Osteoblast (primary cell): Measurements from ENCODE around the gene UNC5A. TPM values are rescaled to one million over a fixed set of nuclear protein-coding genes. Genes with fewer than 3 reads are reported as not detected.
"Not testable (repeated sequence)": the region's sequence is repeated elsewhere in the genome, so short reads cannot be mapped to it uniquely, and the experiment has no call there.

Experiments used
- DNase-seq: peaks from one replicate; pipeline ENCODE4 v3.0.0; 2011; ENCODE audit warnings: low spot score, mixed read lengths; ENCODE audit not compliant: insufficient read length; ENCODE audit errors: missing footprints
- H2AFZ ChIP-seq: 2 replicates; pipeline ENCODE4 v1.6.0; 2011; ENCODE audit warnings: mild to moderate bottlenecking, low read length
- H3K27ac ChIP-seq: 2 replicates; pipeline ENCODE4 v1.5.1; 2011; ENCODE audit warnings: mild to moderate bottlenecking, low read depth, low read length, moderate library complexity
- H3K27me3 ChIP-seq: 2 replicates; pipeline ENCODE4 v1.6.0; 2012; ENCODE audit warnings: mild to moderate bottlenecking, control low read depth, inconsistent platforms, low read length, moderate library complexity; ENCODE audit not compliant: insufficient read depth
- H3K36me3 ChIP-seq: 2 replicates; pipeline ENCODE4 v1.5.1; 2011; ENCODE audit warnings: mild to moderate bottlenecking, low read length, control low read depth, moderate library complexity; ENCODE audit not compliant: insufficient read depth
- H3K4me1 ChIP-seq: 2 replicates; pipeline ENCODE4 v1.5.1; 2011; ENCODE audit warnings: mild to moderate bottlenecking, low read length, control low read depth, moderate library complexity; ENCODE audit not compliant: insufficient read depth
- H3K4me2 ChIP-seq: 2 replicates; pipeline ENCODE4 v1.6.0; 2011; ENCODE audit warnings: mild to moderate bottlenecking, low read length; ENCODE audit not compliant: insufficient read depth
- H3K4me3 ChIP-seq: fragments of 200-600 bp; sonication (generic); 3 replicates; pipeline ENCODE4 v1.5.1; 2012; ENCODE audit warnings: mild to moderate bottlenecking, low read length, inconsistent platforms; ENCODE audit not compliant: insufficient read depth
- H3K79me2 ChIP-seq: 2 replicates; pipeline ENCODE4 v1.6.0; 2012; ENCODE audit warnings: mild to moderate bottlenecking, low read length, control low read depth, inconsistent platforms; ENCODE audit not compliant: insufficient read depth
- H3K9me3 ChIP-seq: 2 replicates; pipeline ENCODE4 v1.5.1; 2011; ENCODE audit warnings: low read depth, low read length, control low read depth
- H4K20me1 ChIP-seq: 2 replicates; pipeline ENCODE4 v1.6.0; 2012; ENCODE audit warnings: mild to moderate bottlenecking, low read length, control low read depth; ENCODE audit not compliant: insufficient read depth
- CTCF ChIP-seq: IDR thresholded peaks from 2 replicates; pipeline ENCODE4 v1.5.1; 2011; ENCODE audit warnings: mild to moderate bottlenecking, low read depth, low read length, moderate library complexity; ENCODE audit errors: extremely low read depth
- total RNA-seq: library from RNA; depleted of rRNA; stranded (reverse); fragments of >200 nt; gene quantifications from 2 replicates; pipeline ENCODE4 v1.2.3, GENCODE V29; 2012

Gene UNC5A
- total RNA-seq, 1 donor: not detected

DNA sequence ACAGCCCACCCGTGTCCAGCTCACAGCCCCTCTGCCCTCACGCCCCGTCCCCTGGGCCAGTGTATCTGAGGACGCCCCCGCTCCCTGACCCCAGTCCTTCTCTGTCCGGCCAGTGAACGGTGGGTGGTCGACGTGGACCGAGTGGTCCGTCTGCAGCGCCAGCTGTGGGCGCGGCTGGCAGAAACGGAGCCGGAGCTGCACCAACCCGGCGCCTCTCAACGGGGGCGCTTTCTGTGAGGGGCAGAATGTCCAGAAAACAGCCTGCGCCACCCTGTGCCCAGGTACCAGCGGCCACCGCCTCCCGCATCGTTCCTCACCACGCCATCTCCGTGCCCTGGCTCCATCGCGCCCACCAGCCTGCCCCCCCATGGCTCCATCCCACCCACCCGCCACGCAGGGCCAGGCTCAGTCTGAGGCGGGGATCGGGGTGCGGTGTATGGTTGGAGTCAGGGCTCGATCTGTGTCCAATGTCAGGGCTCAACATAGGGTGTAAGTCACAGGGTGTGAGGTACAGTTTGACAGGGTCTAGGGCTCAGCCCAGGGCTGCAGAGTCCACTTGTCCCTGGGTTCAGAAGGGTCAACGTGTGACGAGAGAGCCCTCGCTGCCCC, 59.2 kb downstream of the UNC5A start:
- H3K27ac ChIP-seq: no peak overlapping the region
- no peak overlapping the region for H3K4me3 ChIP-seq
- H3K4me1 ChIP-seq: no peaks in the 10 kb centered on the region
- no peak overlapping the region for H3K4me2 ChIP-seq
- no peaks in the 10 kb centered on the region for H4K20me1 ChIP-seq
- H3K27me3 ChIP-seq: peaks cover 38% of the 10 kb centered on the region
- no peaks in the 10 kb centered on the region for H3K9me3 ChIP-seq
- DNase-seq: no peak
- no peak for TF ChIP-seq CTCF
- H3K79me2 ChIP-seq: no peaks in the 10 kb centered on the region
- no peak overlapping the region for H2AFZ ChIP-seq
- no peaks in the 10 kb centered on the region for H3K36me3 ChIP-seq

DNA sequence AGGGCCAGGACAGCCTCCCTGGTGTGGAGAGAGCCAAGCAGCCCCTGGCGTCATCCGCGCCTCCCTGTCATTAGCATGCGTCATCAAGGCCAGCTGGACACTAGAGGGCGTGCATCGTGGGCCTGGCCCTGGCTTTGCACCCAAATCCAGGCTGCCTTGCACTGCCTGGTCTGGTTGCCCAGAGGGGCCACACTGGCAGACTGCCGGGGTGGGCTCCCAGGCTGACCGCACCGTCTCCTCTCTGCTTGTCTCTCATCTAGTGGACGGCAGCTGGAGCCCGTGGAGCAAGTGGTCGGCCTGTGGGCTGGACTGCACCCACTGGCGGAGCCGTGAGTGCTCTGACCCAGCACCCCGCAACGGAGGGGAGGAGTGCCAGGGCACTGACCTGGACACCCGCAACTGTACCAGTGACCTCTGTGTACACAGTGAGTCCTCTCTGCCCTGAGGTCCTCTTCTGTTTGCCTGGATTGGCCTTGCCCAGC, 59.8 kb downstream of the UNC5A start:
- peaks cover 40% of the 10 kb centered on the region for H3K27me3 ChIP-seq
- peak; percentile 99 for DNase-seq
- H3K4me1 ChIP-seq: no peaks in the 10 kb centered on the region
- no peaks in the 10 kb centered on the region for H4K20me1 ChIP-seq
- no peaks in the 10 kb centered on the region for H3K9me3 ChIP-seq
- H3K27ac ChIP-seq: no peak overlapping the region
- H3K79me2 ChIP-seq: no peaks in the 10 kb centered on the region
- no peak overlapping the region for H2AFZ ChIP-seq
- no peak overlapping the region for H3K4me3 ChIP-seq
- no peak overlapping the region for H3K4me2 ChIP-seq
- no peaks in the 10 kb centered on the region for H3K36me3 ChIP-seq
- peak; percentile 51 for TF ChIP-seq CTCF

DNA sequence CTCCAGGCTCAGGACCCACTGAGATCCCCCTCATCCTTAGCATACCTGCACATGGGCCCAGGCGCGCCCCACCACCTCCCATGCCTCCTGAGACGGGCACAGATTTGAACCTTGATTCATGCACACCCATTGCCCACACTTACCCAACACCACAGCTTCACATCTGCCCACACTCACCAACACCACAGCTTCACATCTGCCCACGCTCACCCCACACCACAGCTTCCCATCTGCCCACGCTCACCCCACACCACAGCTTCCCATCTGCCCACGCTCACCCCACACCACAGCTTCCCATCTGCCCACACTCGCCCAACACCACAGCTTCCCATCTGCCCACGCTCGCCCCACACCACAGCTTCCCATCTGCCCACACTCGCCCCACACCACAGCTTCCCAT, 60.3 kb downstream of the UNC5A start:
- not testable (repeated sequence) for H3K4me2 ChIP-seq, DNase-seq, H3K9me3 ChIP-seq, H3K36me3 ChIP-seq, H3K79me2 ChIP-seq, H3K4me3 ChIP-seq, H2AFZ ChIP-seq, H3K4me1 ChIP-seq, H3K27ac ChIP-seq, H4K20me1 ChIP-seq
- peaks cover 40% of the 10 kb centered on the region for H3K27me3 ChIP-seq

DNA sequence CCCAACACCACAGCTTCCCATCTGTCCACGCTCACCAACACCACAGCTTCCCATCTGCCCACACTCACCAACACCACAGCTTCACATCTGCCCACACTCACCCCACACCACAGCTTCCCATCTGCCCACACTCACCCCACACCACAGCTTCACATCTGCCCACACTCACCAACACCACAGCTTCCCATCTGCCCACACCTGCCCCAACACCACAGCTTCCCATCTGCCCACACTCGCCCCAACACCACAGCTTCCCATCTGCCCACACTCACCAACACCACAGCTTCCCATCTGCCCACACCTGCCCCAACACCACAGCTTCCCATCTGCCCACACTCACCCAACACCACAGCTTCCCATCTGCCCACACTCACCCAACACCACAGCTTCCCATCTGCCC, 62.2 kb downstream of the UNC5A start:
- not testable (repeated sequence) for DNase-seq, H3K36me3 ChIP-seq, H2AFZ ChIP-seq, H3K9me3 ChIP-seq, H3K27ac ChIP-seq, H3K4me2 ChIP-seq, H3K4me3 ChIP-seq, H4K20me1 ChIP-seq, H3K4me1 ChIP-seq, H3K79me2 ChIP-seq
- peaks cover 33% of the 10 kb centered on the region for H3K27me3 ChIP-seq

DNA sequence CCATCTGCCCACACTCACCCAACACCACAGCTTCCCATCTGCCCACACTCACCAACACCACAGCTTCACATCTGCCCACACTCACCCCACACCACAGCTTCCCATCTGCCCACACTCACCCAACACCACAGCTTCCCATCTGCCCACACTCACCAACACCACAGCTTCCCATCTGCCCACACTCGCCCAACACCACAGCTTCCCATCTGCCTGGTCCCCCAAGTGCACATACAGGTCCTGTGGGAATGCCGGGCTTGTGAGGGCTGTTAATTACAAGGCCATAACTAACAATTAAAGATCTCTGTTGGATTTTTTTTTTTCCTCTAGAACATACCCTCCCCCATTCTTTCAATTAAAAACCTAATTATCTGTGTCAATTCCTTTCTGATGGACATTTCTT, 62.7 kb downstream of the UNC5A start:
- H3K4me2 ChIP-seq, H3K36me3 ChIP-seq, H3K79me2 ChIP-seq, H3K4me1 ChIP-seq, DNase-seq, H3K9me3 ChIP-seq, H3K4me3 ChIP-seq, H2AFZ ChIP-seq, H4K20me1 ChIP-seq, H3K27ac ChIP-seq: not testable (repeated sequence)
- peaks cover 33% of the 10 kb centered on the region for H3K27me3 ChIP-seq
